ENCODE data around the gene SLC22A3.
"Not testable (repeated sequence)": the region's sequence is repeated elsewhere in the genome, so short reads cannot be mapped to it uniquely, and the experiment has no call there.

The SLC22A3 gene

DNA sequence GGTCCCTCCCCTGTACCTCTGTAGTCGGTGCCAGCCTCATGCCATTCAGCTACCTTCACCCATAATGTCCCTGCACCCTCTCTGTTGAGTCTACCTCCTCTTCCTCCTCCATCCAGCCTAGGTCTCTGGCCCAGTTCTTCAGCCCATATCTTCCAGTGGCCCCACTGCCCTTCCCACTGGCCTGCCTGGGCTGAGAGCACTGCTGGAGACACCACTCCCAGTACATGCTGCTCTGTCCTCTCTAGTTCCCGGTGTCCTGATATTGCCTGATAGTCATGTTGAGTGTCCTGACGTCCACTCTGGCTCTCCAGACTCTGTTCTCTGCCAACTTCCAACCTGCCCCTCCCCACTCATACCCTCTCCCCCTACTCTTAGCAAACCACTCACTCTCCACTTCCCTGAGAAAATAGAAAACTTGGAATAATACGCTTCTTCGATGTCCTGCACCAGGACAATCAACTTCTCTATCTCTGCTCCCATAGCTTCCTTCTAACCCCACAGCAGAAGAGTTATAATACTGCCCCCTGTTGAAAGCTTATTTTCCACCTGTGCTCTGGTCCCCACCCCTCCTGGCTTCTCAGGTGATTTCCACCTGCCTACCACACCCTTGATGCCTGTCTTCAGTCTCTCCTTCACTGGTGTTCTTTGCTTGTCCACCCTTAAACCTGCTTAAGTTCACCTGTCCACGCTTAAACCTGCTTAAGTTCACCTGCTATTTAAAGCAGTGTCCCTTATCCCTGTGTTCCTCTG lies 19.8 kb downstream of the SLC22A3 start:
- H3K4me3 ChIP-seq (ENCODE audit: low read depth, low read length), result no peak overlapping the region
- no peak for DNase-seq (ENCODE audit: low read depth)
- TF ChIP-seq CTCF (IDR thresholded peaks at IDR 0.05; ENCODE audit: control insufficient read depth, extremely low read depth, insufficient read depth), result no peak

GRCh38 chr6:160368670-160369069 lies 20.5 kb downstream of the SLC22A3 start:
- no peak for TF ChIP-seq CTCF (IDR thresholded peaks at IDR 0.05; ENCODE audit: control insufficient read depth, extremely low read depth, insufficient read depth)
- no peak for DNase-seq (ENCODE audit: low read depth)
- no peak overlapping the region for H3K4me3 ChIP-seq (ENCODE audit: low read depth, low read length)

- DNase-seq (ENCODE audit: low read depth), result not testable (repeated sequence)
Observed at GRCh38 chr6:160373601-160374000, 25.4 kb downstream of the SLC22A3 start.

GRCh38 chr6:160374836-160375560 lies 26.8 kb downstream of the SLC22A3 start:
- no peak for TF ChIP-seq CTCF (IDR thresholded peaks at IDR 0.05; ENCODE audit: control insufficient read depth, extremely low read depth, insufficient read depth)
- DNase-seq (ENCODE audit: low read depth), result peak; percentile 75
- H3K4me3 ChIP-seq (ENCODE audit: low read depth, low read length), result no peak overlapping the region

More at GRCh38 chr6:160373601-160374000, 25.4 kb downstream of the SLC22A3 start:
- H3K4me3 ChIP-seq (ENCODE audit: low read depth, low read length), result not testable (repeated sequence)

- H3K4me3 ChIP-seq (ENCODE audit: low read depth, low read length), result no peak overlapping the region
- TF ChIP-seq CTCF (IDR thresholded peaks at IDR 0.05; ENCODE audit: control insufficient read depth, extremely low read depth, insufficient read depth), result no peak
- no peak for DNase-seq (ENCODE audit: low read depth)
Observed at GRCh38 chr6:160375561-160375949, 27.4 kb downstream of the SLC22A3 start.

GRCh38 chr6:160376445-160376844 lies 28.3 kb downstream of the SLC22A3 start:
- DNase-seq (ENCODE audit: low read depth), result no peak
- no peak for TF ChIP-seq CTCF (IDR thresholded peaks at IDR 0.05; ENCODE audit: control insufficient read depth, extremely low read depth, insufficient read depth)
- no peak overlapping the region for H3K4me3 ChIP-seq (ENCODE audit: low read depth, low read length)

- no peak for TF ChIP-seq CTCF (IDR thresholded peaks at IDR 0.05; ENCODE audit: control insufficient read depth, extremely low read depth, insufficient read depth)
- DNase-seq (ENCODE audit: low read depth), result no peak
- no peak overlapping the region for H3K4me3 ChIP-seq (ENCODE audit: low read depth, low read length)
Observed at GRCh38 chr6:160378218-160378617, 30.0 kb downstream of the SLC22A3 start.
